CD4-positive, alpha-beta T cell treated with Interleukin-15 for 1 hour (primary cell): Measurements from ENCODE around the gene BCL6B.

Experiments used
- DNase-seq: peaks from one replicate; pipeline ENCODE4 v3.0.0-alpha.2; 2020

Gene BCL6B

GRCh38 chr17:7064261-7064660 lies 41.4 kb downstream of the BCL6B start:
- DNase-seq: no peak

- DNase-seq: no peak
Measured at GRCh38 chr17:7067198-7067597, 44.3 kb downstream of the BCL6B start.

GRCh38 chr17:7068268-7068667 lies 45.4 kb downstream of the BCL6B start:
- no peak for DNase-seq

- DNase-seq: no peak
Measured at GRCh38 chr17:7070712-7071111, 47.9 kb downstream of the BCL6B start.

GRCh38 chr17:7072406-7072805 lies 49.6 kb downstream of the BCL6B start:
- DNase-seq: no peak

- no peak for DNase-seq
Measured at GRCh38 chr17:7074931-7075330, 52.1 kb downstream of the BCL6B start.

GRCh38 chr17:7077911-7078546 lies 55.2 kb downstream of the BCL6B start:
- no peak for DNase-seq

GRCh38 chr17:7078711-7079110 lies 55.9 kb downstream of the BCL6B start:
- no peak for DNase-seq
